Esophagus (tissue), 2 donors: Measurements from ENCODE around the gene TGFBR3. TPM values are rescaled to one million over a fixed set of nuclear protein-coding genes. Genes with fewer than 3 reads are reported as not detected.

ENCODE experiments used
- H3K27ac ChIP-seq, 2 donors: one replicate each; pipeline ENCODE4 v1.5.1; 2013; ENCODE audit warnings: low read depth in 2 of 2, mild to moderate bottlenecking in 2 of 2, inconsistent platforms in 1 of 2, low read length in 1 of 2, moderate library complexity in 1 of 2
- H3K27me3 ChIP-seq, 2 donors: one replicate each; pipeline ENCODE4 v1.6.1; 2013; ENCODE audit warnings: low read length in 2 of 2, control low read depth in 1 of 2, mild to moderate bottlenecking in 1 of 2; ENCODE audit not compliant: insufficient read depth in 2 of 2, control insufficient read depth in 1 of 2
- H3K36me3 ChIP-seq, 2 donors: one replicate each; pipeline ENCODE4 v1.6.1; 2013; ENCODE audit warnings: low read length in 1 of 2; ENCODE audit not compliant: control insufficient read depth in 2 of 2, insufficient read depth in 2 of 2
- H3K4me1 ChIP-seq, 2 donors: one replicate each; pipeline ENCODE4 v1.6.1; 2013; ENCODE audit warnings: low read length in 1 of 2; ENCODE audit not compliant: control insufficient read depth in 2 of 2, insufficient read depth in 2 of 2
- H3K4me3 ChIP-seq, 2 donors: one replicate each; pipeline ENCODE4 v1.5.1; 2013; ENCODE audit warnings: low read length in 2 of 2, mild to moderate bottlenecking in 2 of 2, low read depth in 1 of 2, moderate library complexity in 1 of 2
- H3K9me3 ChIP-seq, 2 donors: one replicate each; pipeline ENCODE4 v1.6.1; 2013; ENCODE audit warnings: mild to moderate bottlenecking in 2 of 2, low read depth in 1 of 2, low read length in 1 of 2, moderate library complexity in 1 of 2; ENCODE audit not compliant: control insufficient read depth in 2 of 2, insufficient read depth in 1 of 2
- WGBS, 2 donors: extraction: QIAGEN DNeasy Blood & Tissue Kit; methylation state at CpG; one replicate each; pipeline ENCODE4 v1.1.7; 2013; 5-methylcytosine and 5-hydroxymethylcytosine counted together
- polyA plus RNA-seq, 2 donors: library from polyadenylated mRNA; stranded (reverse); fragments of 200-250 nt; gene quantifications; one replicate each; pipeline ENCODE4 v1.2.3, GENCODE V29; 2013
- donor health status: healthy with polysubstance abuse.
- donor health status: Bipolar disorder and iron deficiency.

The TGFBR3 gene
- polyA plus RNA-seq, 2 donors: 3.8 to 10.5 TPM

DNA sequence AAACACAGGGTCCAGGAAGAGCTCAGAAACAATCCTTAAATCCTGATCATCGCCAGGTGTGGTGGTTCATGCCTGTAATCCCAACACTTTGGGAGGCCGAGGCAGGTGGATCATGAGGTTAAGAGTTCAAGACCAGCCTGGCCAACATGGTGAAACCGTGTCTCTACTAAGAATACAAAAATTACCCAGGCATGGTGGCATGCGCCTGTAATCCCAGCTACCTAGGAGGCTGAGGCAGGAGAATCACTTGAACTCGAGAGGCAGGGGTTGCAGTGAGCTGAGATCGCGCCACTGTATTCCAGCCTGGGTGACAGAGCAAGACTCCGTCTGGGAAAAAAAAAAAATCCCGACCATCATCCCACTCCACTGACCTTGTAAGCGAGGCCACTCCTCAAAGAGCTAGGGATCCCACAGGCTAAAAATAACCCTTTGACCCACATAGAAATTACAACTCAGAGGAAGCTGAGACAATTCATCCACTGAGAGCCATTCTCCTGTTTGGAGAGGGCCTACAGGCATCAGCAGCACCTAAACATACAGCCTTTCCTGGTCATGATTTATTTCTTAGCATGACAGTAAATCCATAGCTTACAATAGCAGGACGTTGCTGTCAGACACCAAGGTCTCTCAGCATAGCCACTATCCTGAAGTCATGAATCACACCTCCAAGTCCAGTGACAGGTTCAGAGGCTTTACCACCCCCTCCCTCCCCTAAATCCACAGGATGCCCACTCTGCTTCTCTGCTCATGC, 66.7 kb downstream of the TGFBR3 start:
- H3K36me3 ChIP-seq: no peaks in the 10 kb centered on the region
- H3K27ac ChIP-seq: peak overlapping the region; percentile 21 to 24
- H3K9me3 ChIP-seq: no peaks in the 10 kb centered on the region
- peaks cover 0 to 4% of the 10 kb centered on the region in 2 donors for H3K4me1 ChIP-seq
- 74 to 75% methylated on average over 11 of the region's 11 CpGs for WGBS, 2 donors
- no peak overlapping the region for H3K4me3 ChIP-seq
- H3K27me3 ChIP-seq: no peaks in the 10 kb centered on the region

DNA sequence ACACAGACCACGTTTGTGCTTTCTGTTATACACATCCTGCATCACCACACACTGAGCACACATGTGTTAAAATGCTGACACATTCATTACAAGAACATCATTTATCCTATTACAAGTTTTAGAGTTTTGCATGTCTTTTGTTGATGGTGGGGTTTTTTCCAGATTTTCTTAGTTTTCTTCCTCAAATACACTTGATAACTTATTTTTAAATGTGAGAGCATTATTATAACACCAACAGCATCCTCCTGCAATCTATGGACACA, 67.3 kb downstream of the TGFBR3 start:
- Histone ChIP-seq H3K36me3 (no peaks in the 10 kb centered on the region), H3K27me3 (no peaks in the 10 kb centered on the region), H3K4me3 (no peak overlapping the region), H3K9me3 (no peaks in the 10 kb centered on the region), H3K4me1 (peaks cover 0 to 4% of the 10 kb centered on the region in 2 donors), H3K27ac (peak overlapping the region in 1 of 2 donors; percentile 12)
- 17 to 40% methylated on average over 1 of the region's 1 CpG for WGBS, 2 donors

DNA sequence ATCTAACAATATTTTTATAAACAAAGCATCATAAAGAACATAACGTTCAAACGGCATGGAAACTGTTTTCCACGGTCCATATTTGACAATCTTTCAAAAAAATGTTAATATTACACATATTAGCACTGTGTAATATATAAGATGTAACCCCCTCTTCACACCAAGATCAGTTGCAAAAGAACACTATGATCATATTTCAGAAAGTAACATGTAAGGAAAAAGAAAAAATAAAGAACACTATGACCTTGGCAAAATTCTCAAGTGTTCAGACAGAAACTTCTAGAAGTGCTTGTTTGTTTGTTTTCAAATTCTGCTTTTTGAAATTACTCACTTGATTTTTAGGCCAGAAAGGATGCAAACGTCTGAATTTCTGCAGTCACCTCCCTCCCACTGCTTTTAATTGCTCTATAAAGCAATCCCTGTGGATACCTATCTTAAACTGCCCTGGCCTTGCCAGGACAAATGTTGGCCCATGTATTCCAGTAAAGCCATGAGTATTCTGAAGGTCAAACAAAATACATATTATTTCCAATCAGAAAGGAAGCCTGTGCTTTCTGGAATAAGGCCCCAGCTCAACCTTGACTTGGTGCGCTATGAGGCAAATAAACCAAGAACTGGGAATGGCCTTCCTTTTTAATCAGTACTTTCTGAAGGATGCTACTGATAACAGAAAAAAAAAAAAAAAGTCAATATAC, 68.6 kb downstream of the TGFBR3 start:
- Histone ChIP-seq H3K27ac (no peak overlapping the region), H3K9me3 (no peaks in the 10 kb centered on the region), H3K4me1 (peaks cover 0 to 4% of the 10 kb centered on the region in 2 donors), H3K36me3 (no peaks in the 10 kb centered on the region), H3K27me3 (no peaks in the 10 kb centered on the region), H3K4me3 (no peak overlapping the region)
- 42 to 47% methylated on average over 5 of the region's 5 CpGs for WGBS, 2 donors

DNA sequence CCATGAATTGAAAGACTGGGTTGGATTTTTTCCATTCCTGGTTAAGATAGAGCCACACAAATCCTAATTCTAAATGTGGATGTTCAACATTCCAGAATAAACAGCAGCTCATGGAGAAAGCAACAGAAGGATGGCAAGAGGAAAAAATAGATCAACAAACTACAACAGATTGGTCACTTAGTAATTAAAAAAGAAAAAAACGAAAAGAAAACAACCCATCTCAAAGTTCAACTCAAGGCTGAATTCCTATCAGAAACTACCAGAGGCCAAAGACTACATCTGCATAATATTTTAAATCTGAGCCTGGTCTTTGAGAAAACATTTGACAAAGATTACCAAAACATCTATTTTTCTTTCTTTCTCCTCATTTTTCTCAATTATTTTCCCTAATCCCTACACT, 69.9 kb downstream of the TGFBR3 start:
- H3K27ac ChIP-seq: peak overlapping the region in 1 of 2 donors; percentile 1

DNA sequence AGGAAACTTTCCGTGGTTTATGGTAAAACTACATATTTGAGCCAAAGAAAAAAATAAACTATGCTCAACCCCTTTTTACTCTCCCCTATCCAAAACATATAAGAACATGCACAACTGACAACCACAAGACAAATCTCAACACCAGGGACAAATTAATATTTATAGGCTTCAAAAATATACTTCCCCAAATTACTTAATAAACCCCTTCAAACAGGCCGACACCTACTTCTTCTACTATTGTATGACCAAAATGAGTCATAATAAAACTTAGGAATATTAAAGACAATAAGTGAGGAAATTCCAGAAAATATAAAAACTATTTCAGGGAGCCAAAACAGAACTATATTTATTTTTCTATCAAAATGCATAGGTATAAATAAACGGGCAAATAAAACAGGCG, 71.5 kb downstream of the TGFBR3 start:
- Histone ChIP-seq H3K9me3 (no peaks in the 10 kb centered on the region), H3K4me1 (peaks cover 0 to 4% of the 10 kb centered on the region in 2 donors), H3K4me3 (no peak overlapping the region), H3K27ac (no peak overlapping the region), H3K36me3 (no peaks in the 10 kb centered on the region), H3K27me3 (no peaks in the 10 kb centered on the region)
- 63 to 75% methylated on average over 4 of the region's 4 CpGs for WGBS, 2 donors

More for the DNA sequence above, 69.9 kb downstream of the TGFBR3 start:
- H3K9me3 ChIP-seq: no peaks in the 10 kb centered on the region
- no peaks in the 10 kb centered on the region for H3K36me3 ChIP-seq
- H3K27me3 ChIP-seq: no peaks in the 10 kb centered on the region
- H3K4me3 ChIP-seq: no peak overlapping the region
- H3K4me1 ChIP-seq: peaks cover 0 to 4% of the 10 kb centered on the region in 2 donors
- 46 to 69% methylated on average over 1 of the region's 1 CpG for whole genome bisulfite sequencing, 2 donors

DNA sequence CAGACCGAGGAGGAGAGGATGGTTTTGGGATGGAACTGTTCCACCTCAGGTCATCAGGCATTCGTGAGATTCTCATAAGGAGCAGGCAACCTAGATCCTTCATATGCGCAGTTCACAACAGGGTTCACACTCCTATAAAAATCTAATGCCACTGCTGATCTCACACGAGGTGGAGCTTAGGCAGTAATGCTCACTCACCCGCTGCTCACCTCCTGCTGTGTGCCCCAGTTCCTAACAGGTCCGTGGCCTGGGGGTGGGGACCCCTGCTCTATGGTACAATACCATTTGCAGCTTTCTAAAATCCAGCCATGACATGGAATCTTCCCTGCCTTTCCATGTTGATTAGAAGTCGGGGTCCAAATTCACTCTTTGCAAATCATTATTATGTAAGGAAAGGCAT, 72.1 kb downstream of the TGFBR3 start:
- no peaks in the 10 kb centered on the region for H3K9me3 ChIP-seq

DNA sequence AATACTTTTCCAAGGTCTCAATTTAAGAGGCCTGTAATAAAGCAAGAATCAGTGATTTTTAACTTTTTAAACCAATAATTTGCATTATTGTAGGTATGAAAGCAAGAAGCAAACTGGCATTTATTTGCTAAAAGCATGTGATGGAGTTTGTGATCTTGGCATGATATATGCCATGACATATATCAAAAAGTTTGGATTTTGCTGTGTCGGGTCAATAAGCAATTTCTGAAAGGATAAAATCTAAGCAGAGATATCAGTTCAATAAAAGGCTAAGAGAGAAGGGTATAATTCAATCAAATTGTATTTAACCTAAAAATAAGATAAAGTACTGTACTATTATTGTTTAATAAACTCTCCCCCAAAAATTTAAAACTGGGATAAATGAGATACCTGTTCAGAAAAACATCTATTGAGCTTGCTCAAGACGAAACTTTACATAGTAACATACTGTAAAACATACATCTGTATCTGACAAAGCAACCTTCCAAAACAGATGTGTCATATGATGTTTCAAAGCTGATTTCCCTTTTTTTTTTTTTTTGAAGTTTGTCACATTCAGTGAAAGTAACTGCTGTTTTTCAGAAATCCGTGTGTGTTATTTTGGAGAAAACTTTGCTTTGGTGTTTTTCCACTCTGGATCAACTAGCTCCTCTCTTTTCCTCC, 74.5 kb downstream of the TGFBR3 start:
- Histone ChIP-seq H3K27me3 (no peaks in the 10 kb centered on the region), H3K4me1 (peaks cover 0 to 3% of the 10 kb centered on the region in 2 donors), H3K36me3 (no peaks in the 10 kb centered on the region), H3K9me3 (no peaks in the 10 kb centered on the region), H3K4me3 (no peak overlapping the region), H3K27ac (no peak overlapping the region)
- WGBS, 2 donors: 70 to 75% methylated on average over 3 of the region's 3 CpGs

More for the DNA sequence above, 72.1 kb downstream of the TGFBR3 start:
- no peak overlapping the region for H3K27ac ChIP-seq
- no peak overlapping the region for H3K4me3 ChIP-seq
- 89 to 93% methylated on average over 7 of the region's 7 CpGs for WGBS, 2 donors
- no peaks in the 10 kb centered on the region for H3K36me3 ChIP-seq
- H3K4me1 ChIP-seq: peaks cover 0 to 3% of the 10 kb centered on the region in 2 donors
- H3K27me3 ChIP-seq: no peaks in the 10 kb centered on the region

DNA sequence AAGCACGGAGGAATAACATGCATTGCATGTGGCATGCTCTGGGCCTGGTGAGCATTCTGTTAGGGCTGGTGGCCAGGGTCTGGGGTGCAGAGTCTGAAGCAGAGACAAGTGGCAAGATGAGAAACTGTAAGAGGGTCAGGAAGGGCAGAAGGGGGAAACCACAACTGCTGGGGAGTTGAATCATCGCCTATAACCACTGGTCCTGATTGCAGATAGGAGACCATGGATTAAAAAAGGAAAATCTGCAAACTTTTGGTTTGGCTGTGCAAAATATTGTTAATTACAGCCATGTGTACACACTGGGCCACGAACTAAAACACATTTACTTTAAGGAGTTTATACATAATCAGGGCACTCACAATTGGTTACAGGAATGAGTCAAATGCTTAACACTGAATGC, 76.6 kb downstream of the TGFBR3 start:
- Histone ChIP-seq H3K36me3 (no peaks in the 10 kb centered on the region), H3K9me3 (no peaks in the 10 kb centered on the region), H3K27ac (no peak overlapping the region), H3K4me1 (peaks cover 3 to 8% of the 10 kb centered on the region in 2 donors), H3K27me3 (no peaks in the 10 kb centered on the region), H3K4me3 (no peak overlapping the region)
- WGBS, 2 donors: 60 to 76% methylated on average over 3 of the region's 3 CpGs

DNA sequence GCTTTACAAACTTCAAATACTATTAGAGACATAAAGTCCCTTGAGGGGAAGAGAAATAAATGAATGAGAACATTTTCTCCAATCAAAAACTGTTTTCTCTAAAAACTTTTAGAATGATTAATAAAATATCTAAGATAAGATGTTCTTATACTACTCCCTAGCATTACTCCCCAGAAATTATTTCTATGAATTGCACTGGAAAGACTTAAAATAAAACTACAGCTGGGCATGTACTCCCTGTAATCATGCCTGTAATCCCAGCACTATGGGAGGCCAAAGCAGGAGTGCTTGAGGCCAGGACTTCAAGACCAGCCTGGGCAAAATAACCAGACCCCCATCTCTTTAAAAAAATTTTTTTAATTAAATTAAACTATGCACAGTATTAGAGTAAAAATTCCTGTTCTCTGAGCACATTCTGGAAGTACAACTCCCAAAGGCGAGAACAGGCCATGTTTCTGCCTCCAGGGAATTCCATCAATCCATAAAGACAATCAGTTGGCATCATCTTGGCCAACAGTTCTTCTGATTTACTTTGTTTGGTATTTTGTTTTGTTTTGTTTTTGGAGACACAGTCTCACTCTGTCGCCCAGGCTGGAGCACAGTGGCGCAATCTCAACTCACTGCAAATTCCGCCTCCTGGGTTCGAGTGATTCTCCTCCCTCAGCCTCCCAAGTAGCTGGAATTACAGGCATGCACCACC, 77.9 kb downstream of the TGFBR3 start:
- Histone ChIP-seq H3K9me3 (no peaks in the 10 kb centered on the region), H3K27me3 (no peaks in the 10 kb centered on the region), H3K4me1 (peaks cover 3 to 11% of the 10 kb centered on the region in 2 donors), H3K36me3 (no peaks in the 10 kb centered on the region), H3K27ac (no peak overlapping the region), H3K4me3 (no peak overlapping the region)
- WGBS, 2 donors: 96% methylated on average over 5 of the region's 5 CpGs
